Measurements from ENCODE around the gene LUZP1. TPM values are rescaled to one million over a fixed set of nuclear protein-coding genes. Genes with fewer than 3 reads are reported as not detected.

The LUZP1 gene
- total RNA-seq, 120 experiments from 2014 or later, result 23.0 to 108 (median 71.6) TPM

Small RNA genes within 50 kb of the gene (microRNA-seq; reads per million reads assigned to microRNA genes)
- gene MIR3115, result 0.25 to 4.9 (median 2.3) reads per million in 43 experiments
- 0 reads per million in 43 experiments for gene MIR4419A

Other genes with a start within 250 kb of the LUZP1 start
- gene LACTBL1, start 196.0 kb downstream of the LUZP1 start, total RNA-seq, result under 1 TPM in 2 of 120 experiments, not detected in 118; 0.32 to 0.34 TPM
- 1 to 10 TPM in 50 of 120 experiments, under 1 TPM in 2, not detected in 68; 0.87 to 3.2 (median 1.5) TPM for gene TEX46, start 153.0 kb downstream of the LUZP1 start, total RNA-seq
- 10 to 100 TPM; 33.5 to 68.5 (median 56.1) TPM for gene KDM1A, start 149.4 kb downstream of the LUZP1 start, total RNA-seq
- gene HTR1D, start 48.6 kb upstream of the LUZP1 start, total RNA-seq, result 1 to 10 TPM in 97 of 120 experiments, under 1 TPM in 23; 0.32 to 8.1 (median 1.5) TPM
- 100 to 1,000 TPM in 88 of 120 experiments, 10 to 100 TPM in 32; 86.5 to 128 (median 105) TPM for gene HNRNPR, start 175.4 kb upstream of the LUZP1 start, total RNA-seq
- 10 to 100 TPM; 15.3 to 34.8 (median 19.1) TPM for gene ZNF436, start 201.0 kb upstream of the LUZP1 start, total RNA-seq

Measured in dorsolateral prefrontal cortex (tissue), 118 donors.